GM12878 (cell line): ENCODE measurements around the gene SPPL2B. TPM values are rescaled to one million over a fixed set of nuclear protein-coding genes. Genes with fewer than 3 reads are reported as not detected.

Source experiments
- ESRRA ChIP-seq: IDR thresholded peaks from 2 replicates; pipeline ENCODE4 v1.6.1; 2012; ENCODE audit warnings: mild to moderate bottlenecking, low read length, improper control_type of control experiment
- IKZF2 ChIP-seq, 2 experiments: fragments of 450-650 bp; IDR thresholded peaks; 2 replicates each; pipeline ENCODE4 v1.6.1; 2017; ENCODE audit warnings: mild to moderate bottlenecking in 2 of 2, moderate library complexity in 2 of 2
- NR2C2 ChIP-seq: IDR thresholded peaks from 2 replicates; pipeline ENCODE4 v1.6.1; 2011; ENCODE audit warnings: borderline replicate concordance, low read depth; ENCODE audit not compliant: control insufficient read depth, insufficient read length
- RUNX3 ChIP-seq: IDR thresholded peaks from 2 replicates; pipeline ENCODE4 v1.6.1; 2012; ENCODE audit warnings: low read length, inconsistent platforms
- SPI1 ChIP-seq: IDR thresholded peaks from 2 replicates; pipeline ENCODE4 v1.6.1; 2011; ENCODE audit warnings: low read depth, mild to moderate bottlenecking, low read length, moderate library complexity, borderline replicate concordance; ENCODE audit not compliant: insufficient read depth
- polyA plus RNA-seq, 11 experiments: library from polyadenylated mRNA; depleted of rRNA in 4 of 11; unstranded in 6 of 11; stranded (reverse) in 5 of 11; fragments of >200 nt; fragmentation: Nextera tagmentation in 4 of 11; fragmentation: Illumina TruSeq in 1 of 11; extraction: Ambion mirVana in 4 of 11; extraction: Trizol in 1 of 11; gene quantifications; 1 replicate in 1 of 11; 2 replicates in 10 of 11; pipeline versions ENCODE4 v1.2.1 to v1.2.3, GENCODE V29; 2011 to 2016; ENCODE audit warnings: inconsistent platforms in 2 of 11, missing spikeins in 2 of 11, low read depth in 1 of 11
- total RNA-seq, 4 experiments: library from RNA; depleted of rRNA in 3 of 4; stranded (reverse); fragments of >200 nt in 3 of 4; fragmentation: Illumina TruSeq in 1 of 4; extraction: Trizol in 1 of 4; gene quantifications; 2 replicates each; pipeline versions ENCODE4 v1.2.1 to v1.2.3, GENCODE V29; 2013 to 2021
- TF ChIP-seq, protein P1 (sequence below): fragments of 450-650 bp; IDR thresholded peaks from 2 replicates; pipeline ENCODE4 v1.6.1; 2017; ENCODE audit warnings: mild to moderate bottlenecking, moderate library complexity
- TF ChIP-seq, protein P2 (sequence below): IDR thresholded peaks from 2 replicates; pipeline ENCODE4 v1.6.1; 2012; ENCODE audit warnings: mild to moderate bottlenecking, low read depth, low read length

SPPL2B gene
- total and polyA plus RNA-seq, 10 of the 15 experiments (the other 5 are each of a cell fraction or from before 2014, with no cell fraction given) = 0.29 to 56.5 (median 18.3) TPM

DNA sequence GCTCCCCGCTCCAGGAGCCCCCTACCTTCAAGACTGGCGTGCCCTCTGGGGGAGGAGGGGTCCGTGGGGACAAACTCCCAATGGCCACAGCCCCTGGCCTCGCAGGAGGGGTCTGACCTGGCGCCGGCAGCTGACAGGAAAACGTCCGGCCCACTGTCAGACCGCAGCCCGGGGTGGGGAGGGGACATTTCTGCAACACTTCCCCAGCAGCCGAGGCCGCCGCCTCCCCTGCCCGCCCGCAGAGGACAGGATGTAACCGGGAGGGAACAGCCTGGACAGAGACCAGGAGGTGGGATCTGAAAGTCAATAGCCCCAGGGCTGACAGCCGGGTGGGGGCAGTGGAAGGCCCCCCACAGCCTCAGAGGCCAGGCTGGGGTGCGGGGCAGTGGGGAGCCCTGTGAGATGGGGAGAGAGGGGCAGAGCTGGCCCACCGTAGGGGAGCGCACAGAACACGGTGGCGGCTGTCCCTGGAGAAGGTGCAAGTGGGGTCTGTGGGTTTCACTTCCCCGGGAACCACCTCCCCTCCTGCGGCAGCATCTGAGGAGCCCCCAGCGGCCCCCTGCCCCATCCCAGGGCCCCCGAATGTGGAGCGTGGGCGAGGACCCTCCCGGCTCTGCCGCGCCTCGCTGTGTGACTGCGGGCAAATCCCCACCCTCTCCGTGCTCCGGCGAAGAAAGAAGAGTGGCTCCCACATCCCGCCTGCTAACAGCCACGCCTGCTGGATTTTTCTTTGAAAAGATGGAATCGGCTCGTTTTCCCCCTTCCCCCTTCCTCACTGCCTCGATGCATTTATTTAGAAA is 46.2 kb upstream of the SPPL2B start, which contains the start of gene PEAK3 (continued):
- no peak for TF ChIP-seq NR2C2
- TF ChIP-seq SPI1 = peak; percentile 24; the same call in 1 of the 2 replicates
- TF ChIP-seq, protein P1, sequence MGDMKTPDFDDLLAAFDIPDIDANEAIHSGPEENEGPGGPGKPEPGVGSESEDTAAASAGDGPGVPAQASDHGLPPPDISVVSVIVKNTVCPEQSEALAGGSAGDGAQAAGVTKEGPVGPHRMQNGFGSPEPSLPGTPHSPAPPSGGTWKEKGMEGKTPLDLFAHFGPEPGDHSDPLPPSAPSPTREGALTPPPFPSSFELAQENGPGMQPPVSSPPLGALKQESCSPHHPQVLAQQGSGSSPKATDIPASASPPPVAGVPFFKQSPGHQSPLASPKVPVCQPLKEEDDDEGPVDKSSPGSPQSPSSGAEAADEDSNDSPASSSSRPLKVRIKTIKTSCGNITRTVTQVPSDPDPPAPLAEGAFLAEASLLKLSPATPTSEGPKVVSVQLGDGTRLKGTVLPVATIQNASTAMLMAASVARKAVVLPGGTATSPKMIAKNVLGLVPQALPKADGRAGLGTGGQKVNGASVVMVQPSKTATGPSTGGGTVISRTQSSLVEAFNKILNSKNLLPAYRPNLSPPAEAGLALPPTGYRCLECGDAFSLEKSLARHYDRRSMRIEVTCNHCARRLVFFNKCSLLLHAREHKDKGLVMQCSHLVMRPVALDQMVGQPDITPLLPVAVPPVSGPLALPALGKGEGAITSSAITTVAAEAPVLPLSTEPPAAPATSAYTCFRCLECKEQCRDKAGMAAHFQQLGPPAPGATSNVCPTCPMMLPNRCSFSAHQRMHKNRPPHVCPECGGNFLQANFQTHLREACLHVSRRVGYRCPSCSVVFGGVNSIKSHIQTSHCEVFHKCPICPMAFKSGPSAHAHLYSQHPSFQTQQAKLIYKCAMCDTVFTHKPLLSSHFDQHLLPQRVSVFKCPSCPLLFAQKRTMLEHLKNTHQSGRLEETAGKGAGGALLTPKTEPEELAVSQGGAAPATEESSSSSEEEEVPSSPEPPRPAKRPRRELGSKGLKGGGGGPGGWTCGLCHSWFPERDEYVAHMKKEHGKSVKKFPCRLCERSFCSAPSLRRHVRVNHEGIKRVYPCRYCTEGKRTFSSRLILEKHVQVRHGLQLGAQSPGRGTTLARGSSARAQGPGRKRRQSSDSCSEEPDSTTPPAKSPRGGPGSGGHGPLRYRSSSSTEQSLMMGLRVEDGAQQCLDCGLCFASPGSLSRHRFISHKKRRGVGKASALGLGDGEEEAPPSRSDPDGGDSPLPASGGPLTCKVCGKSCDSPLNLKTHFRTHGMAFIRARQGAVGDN = no peak
- TF ChIP-seq, protein P2, sequence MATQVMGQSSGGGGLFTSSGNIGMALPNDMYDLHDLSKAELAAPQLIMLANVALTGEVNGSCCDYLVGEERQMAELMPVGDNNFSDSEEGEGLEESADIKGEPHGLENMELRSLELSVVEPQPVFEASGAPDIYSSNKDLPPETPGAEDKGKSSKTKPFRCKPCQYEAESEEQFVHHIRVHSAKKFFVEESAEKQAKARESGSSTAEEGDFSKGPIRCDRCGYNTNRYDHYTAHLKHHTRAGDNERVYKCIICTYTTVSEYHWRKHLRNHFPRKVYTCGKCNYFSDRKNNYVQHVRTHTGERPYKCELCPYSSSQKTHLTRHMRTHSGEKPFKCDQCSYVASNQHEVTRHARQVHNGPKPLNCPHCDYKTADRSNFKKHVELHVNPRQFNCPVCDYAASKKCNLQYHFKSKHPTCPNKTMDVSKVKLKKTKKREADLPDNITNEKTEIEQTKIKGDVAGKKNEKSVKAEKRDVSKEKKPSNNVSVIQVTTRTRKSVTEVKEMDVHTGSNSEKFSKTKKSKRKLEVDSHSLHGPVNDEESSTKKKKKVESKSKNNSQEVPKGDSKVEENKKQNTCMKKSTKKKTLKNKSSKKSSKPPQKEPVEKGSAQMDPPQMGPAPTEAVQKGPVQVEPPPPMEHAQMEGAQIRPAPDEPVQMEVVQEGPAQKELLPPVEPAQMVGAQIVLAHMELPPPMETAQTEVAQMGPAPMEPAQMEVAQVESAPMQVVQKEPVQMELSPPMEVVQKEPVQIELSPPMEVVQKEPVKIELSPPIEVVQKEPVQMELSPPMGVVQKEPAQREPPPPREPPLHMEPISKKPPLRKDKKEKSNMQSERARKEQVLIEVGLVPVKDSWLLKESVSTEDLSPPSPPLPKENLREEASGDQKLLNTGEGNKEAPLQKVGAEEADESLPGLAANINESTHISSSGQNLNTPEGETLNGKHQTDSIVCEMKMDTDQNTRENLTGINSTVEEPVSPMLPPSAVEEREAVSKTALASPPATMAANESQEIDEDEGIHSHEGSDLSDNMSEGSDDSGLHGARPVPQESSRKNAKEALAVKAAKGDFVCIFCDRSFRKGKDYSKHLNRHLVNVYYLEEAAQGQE = no peak
- no peak for TF ChIP-seq ESRRA
- peak; percentile 79 for TF ChIP-seq RUNX3
- TF ChIP-seq IKZF2 (IDR thresholded peaks at IDR 0.05) = peak; percentile 61 to 73
- TF ChIP-seq, all 136 proteins: peak for 14
